OCI-LY7 (cell line): ENCODE measurements around the gene ARL8B. TPM values are rescaled to one million over a fixed set of nuclear protein-coding genes. Genes with fewer than 3 reads are reported as not detected.

Source experiments
- BruUV-seq: library from RNA; stranded (reverse); fragments of 400-500 nt; replicated peaks from 2 replicates; lab custom pipeline; 2021; lab: Mats Ljungman, UMichigan
- CTCF ChIA-PET: fragments of 300-600 bp; sonication (Branson Sonifier 250); formaldehyde crosslinking; loops from one replicate; lab custom pipeline; 2022; ENCODE audit warnings: antibody characterized with exemption; ENCODE audit not compliant: unreplicated experiment; lab: Charles Lee
- POLR2A ChIA-PET: fragments of 300-600 bp; sonication (Branson Sonifier 250); formaldehyde crosslinking; loops from one replicate; lab custom pipeline; 2022; ENCODE audit warnings: antibody characterized with exemption; lab: Charles Lee
- DNase-seq: peaks from one replicate; pipeline ENCODE4 v3.0.0-alpha.2; 2015; ENCODE audit warnings: low spot score
- H2AFZ ChIP-seq: fragments of 200-600 bp; sonication (generic), shearing (Covaris generic); 2 replicates; pipeline ENCODE4 v1.6.1; 2014; ENCODE audit warnings: mild to moderate bottlenecking, antibody characterized with exemption, low read length, moderate library complexity
- H3K27ac ChIP-seq: fragments of 200-600 bp; sonication (generic); 2 replicates; pipeline ENCODE4 v1.5.1; 2014; ENCODE audit warnings: mixed run types, low read depth, mild to moderate bottlenecking, moderate library complexity, low read length, inconsistent platforms; ENCODE audit not compliant: poor library complexity, severe bottlenecking
- H3K36me3 ChIP-seq: fragments of 200-600 bp; sonication (generic); 2 replicates; pipeline ENCODE4 v1.6.1; 2014; ENCODE audit warnings: mild to moderate bottlenecking, antibody characterized with exemption, low read length, moderate library complexity, mixed read lengths; ENCODE audit not compliant: insufficient read depth
- H3K4me1 ChIP-seq: fragments of 200-600 bp; sonication (generic); 2 replicates; pipeline ENCODE4 v1.5.1; 2014; ENCODE audit warnings: mild to moderate bottlenecking, low read length; ENCODE audit not compliant: insufficient read depth, poor library complexity, severe bottlenecking
- H3K4me2 ChIP-seq: fragments of 200-600 bp; sonication (generic); 2 replicates; pipeline ENCODE4 v1.6.1; 2014; ENCODE audit warnings: mild to moderate bottlenecking, low read length
- H3K4me3 ChIP-seq: fragments of 200-600 bp; sonication (generic); 2 replicates; pipeline ENCODE4 v1.5.1; 2014; ENCODE audit warnings: mild to moderate bottlenecking, low read depth, low read length; ENCODE audit not compliant: poor library complexity, severe bottlenecking
- H3K79me2 ChIP-seq: fragments of 200-600 bp; sonication (generic); 2 replicates; pipeline ENCODE4 v1.6.1; 2016; ENCODE audit warnings: low read depth, mild to moderate bottlenecking, low read length, moderate library complexity, mixed read lengths; ENCODE audit not compliant: insufficient read depth
- H3K9me2 ChIP-seq: fragments of 200-600 bp; sonication (generic); 2 replicates; pipeline ENCODE4 v1.6.1; 2016; ENCODE audit warnings: mild to moderate bottlenecking, low read length, mixed read lengths; ENCODE audit not compliant: insufficient read depth
- H3K9me3 ChIP-seq: fragments of 200-600 bp; sonication (generic); 2 replicates; pipeline ENCODE4 v1.6.1; 2014; ENCODE audit warnings: mild to moderate bottlenecking, mixed run types, low read length, mixed read lengths
- H4K20me1 ChIP-seq: fragments of 200-600 bp; sonication (generic); 2 replicates; pipeline ENCODE4 v1.6.1; 2014; ENCODE audit warnings: mild to moderate bottlenecking, antibody characterized with exemption, low read length, moderate library complexity, mixed read lengths; ENCODE audit not compliant: insufficient read depth
- CTCF ChIP-seq: fragments of 200-600 bp; sonication (generic); conservative IDR thresholded peaks from 2 replicates; pipeline ENCODE4 v1.5.1; 2014; ENCODE audit warnings: mild to moderate bottlenecking, antibody characterized with exemption, low read length, moderate library complexity, mixed read lengths
- EZH2phosphoT487 ChIP-seq: fragments of 200-600 bp; sonication (generic); IDR thresholded peaks from 2 replicates; pipeline ENCODE4 v1.6.1; 2018; ENCODE audit warnings: low read depth, borderline replicate concordance, mild to moderate bottlenecking, mixed run types, antibody characterized with exemption, low read length, moderate library complexity, mixed read lengths
- intact Hi-C: fragments of 100-400 bp; cut with micrococcal nuclease; formaldehyde crosslinking; loops from one replicate; pipeline ENCODE4 v1.10.0; 2022; ENCODE audit not compliant: unreplicated experiment
- total RNA-seq, 2 experiments: library from RNA; depleted of rRNA in 1 of 2; stranded (reverse); fragments of >200 nt in 1 of 2; shearing (Covaris generic) in 1 of 2; gene quantifications; 2 replicates each; pipeline ENCODE4 v1.2.3, GENCODE V29; 2014 to 2022

ARL8B gene
- total RNA-seq, 2 experiments from 2014 or later = 27.1 to 60.4 TPM

- Histone ChIP-seq H2AFZ (no peak overlapping the region), H3K27ac (no peak overlapping the region), H3K36me3 (no peaks in the 10 kb centered on the region), H3K9me2 (no peaks in the 10 kb centered on the region), H3K4me2 (no peak overlapping the region), H3K9me3 (no peaks in the 10 kb centered on the region), H3K4me1 (no peaks in the 10 kb centered on the region), H4K20me1 (no peaks in the 10 kb centered on the region), H3K79me2 (no peaks in the 10 kb centered on the region), H3K4me3 (no peak overlapping the region)
- ChIA-PET CTCF (no interaction called here), POLR2A (no interaction called here)
- no peak for TF ChIP-seq EZH2phosphoT487
- TF ChIP-seq CTCF = no peak
- BruUV-seq = no TSS peak
- intact Hi-C loops = no loop called here
- DNase-seq = no peak
Observed at GRCh38 chr3:5090197-5090596, 31.9 kb upstream of the ARL8B start.

GRCh38 chr3:5092018-5092417 lies 30.1 kb upstream of the ARL8B start:
- ChIA-PET POLR2A (no interaction called here), CTCF (no interaction called here)
- DNase-seq = no peak
- Histone ChIP-seq H3K4me1 (no peaks in the 10 kb centered on the region), H3K9me2 (no peaks in the 10 kb centered on the region), H4K20me1 (no peaks in the 10 kb centered on the region), H3K79me2 (no peaks in the 10 kb centered on the region), H3K9me3 (no peaks in the 10 kb centered on the region), H2AFZ (no peak overlapping the region), H3K36me3 (no peaks in the 10 kb centered on the region), H3K4me3 (no peak overlapping the region), H3K27ac (no peak overlapping the region), H3K4me2 (no peak overlapping the region)
- TF ChIP-seq CTCF (no peak), EZH2phosphoT487 (no peak)
- intact Hi-C loops = no loop called here
- BruUV-seq = no TSS peak

- DNase-seq = no peak
- Histone ChIP-seq H4K20me1 (no peaks in the 10 kb centered on the region), H3K4me3 (no peak overlapping the region), H3K9me3 (no peaks in the 10 kb centered on the region), H3K79me2 (no peaks in the 10 kb centered on the region), H3K4me1 (no peaks in the 10 kb centered on the region), H3K9me2 (no peaks in the 10 kb centered on the region), H3K4me2 (no peak overlapping the region), H3K36me3 (no peaks in the 10 kb centered on the region), H3K27ac (no peak overlapping the region), H2AFZ (no peak overlapping the region)
- ChIA-PET CTCF (no interaction called here), POLR2A (interaction anchor here (0.6 to 1.0 kb wide), 4 partner anchors 37 to 1024 kb away, joined by 3 to 8 read pairs (median 6); no protein-coding TSS in a partner anchor)
- no TSS peak for BruUV-seq
- no peak for TF ChIP-seq EZH2phosphoT487
- no peak for TF ChIP-seq CTCF
- intact Hi-C loops = no loop called here
Observed at GRCh38 chr3:5093731-5094130, 28.4 kb upstream of the ARL8B start.
